ENCODE data around the gene ULK4.
"Not testable (repeated sequence)": the region's sequence is repeated elsewhere in the genome, so short reads cannot be mapped to it uniquely, and the experiment has no call there.

Gene ULK4

DNA sequence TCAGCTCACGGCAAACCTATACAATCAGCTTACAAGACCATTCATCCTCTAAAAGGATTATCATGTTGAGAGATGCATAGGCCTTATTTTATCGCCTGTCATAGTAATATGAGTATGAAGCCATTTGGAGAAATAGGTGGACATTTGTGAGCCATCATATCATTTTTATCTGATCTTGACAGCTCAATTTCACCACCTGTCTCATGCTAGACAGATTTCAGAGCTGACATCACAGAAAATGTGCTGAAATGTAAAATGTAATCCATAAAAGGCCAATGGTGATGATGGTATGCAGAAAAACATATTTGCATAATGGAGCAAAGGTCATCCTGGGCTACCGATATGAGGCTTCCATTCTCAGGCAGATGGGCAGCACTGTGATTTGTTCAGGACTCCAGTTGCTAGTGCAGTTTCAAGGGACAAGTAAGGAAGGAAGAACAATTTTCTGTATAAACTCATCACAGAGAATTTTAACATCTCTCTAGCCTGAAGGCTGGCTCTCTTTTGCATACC is 221.5 kb downstream of the ULK4 start:
- Histone ChIP-seq H3K4me1 (ENCODE audit: control insufficient read depth, insufficient read depth, low read length) (no peaks in the 10 kb centered on the region), H3K27me3 (ENCODE audit: control insufficient read depth, insufficient read depth, low read length) (no peaks in the 10 kb centered on the region), H3K9ac (ENCODE audit: low read depth, low read length) (no peak overlapping the region), H3K4me2 (ENCODE audit: low read length) (no peak overlapping the region), H3K4me3 (ENCODE audit: low read length) (no peak overlapping the region), H3K36me3 (ENCODE audit: insufficient read depth, low read length) (no peaks in the 10 kb centered on the region), H3K9me3 (replicated peaks; ENCODE audit: low read length) (no peaks in the 10 kb centered on the region)

DNA sequence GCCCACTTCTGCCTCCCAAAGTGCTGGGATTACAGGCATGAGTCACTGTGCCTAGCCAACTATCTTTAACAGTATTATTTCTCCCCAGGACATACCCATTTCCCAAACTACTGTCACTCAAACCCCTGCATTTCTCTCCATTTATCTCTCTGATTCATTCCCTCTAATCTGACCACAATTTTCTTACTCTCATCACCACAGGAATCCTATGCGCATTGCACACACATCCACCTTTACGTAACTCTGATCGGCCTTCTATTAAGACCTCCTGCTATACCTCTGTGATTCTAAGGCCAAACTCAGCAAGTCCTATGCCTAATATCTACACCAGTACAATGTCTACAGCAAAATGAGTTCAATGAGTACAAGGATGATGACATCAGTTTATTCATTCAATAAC is 235.0 kb downstream of the ULK4 start:
- H3K4me2 ChIP-seq (ENCODE audit: low read length), result no peak overlapping the region
- H3K4me3 ChIP-seq (ENCODE audit: low read length), result no peak overlapping the region
- no peaks in the 10 kb centered on the region for H3K4me1 ChIP-seq (ENCODE audit: control insufficient read depth, insufficient read depth, low read length)
- no peaks in the 10 kb centered on the region for H3K9me3 ChIP-seq (replicated peaks; ENCODE audit: low read length)
- H3K9ac ChIP-seq (ENCODE audit: low read depth, low read length), result no peak overlapping the region
- H3K36me3 ChIP-seq (ENCODE audit: insufficient read depth, low read length), result no peaks in the 10 kb centered on the region
- no peaks in the 10 kb centered on the region for H3K27me3 ChIP-seq (ENCODE audit: control insufficient read depth, insufficient read depth, low read length)

DNA sequence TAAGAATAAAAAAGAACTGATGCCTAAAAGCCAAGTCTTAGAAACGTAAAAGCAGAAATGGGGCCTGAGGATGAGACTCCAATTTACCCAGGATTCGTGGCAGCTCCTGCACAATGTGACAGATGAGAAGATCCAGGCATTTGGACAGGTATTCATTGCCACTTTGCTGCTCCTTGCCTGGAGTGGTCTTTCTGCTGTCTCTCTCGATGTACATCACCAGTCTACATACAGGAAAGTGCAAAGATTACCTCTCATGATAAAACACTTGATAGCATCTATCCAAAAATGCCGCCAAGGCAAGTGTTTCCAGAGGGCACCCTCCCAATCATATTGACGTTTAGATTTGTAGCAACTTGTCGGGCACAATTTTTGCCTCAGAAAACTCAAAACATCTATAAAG is 244.3 kb downstream of the ULK4 start:
- Histone ChIP-seq H3K9me3 (replicated peaks; ENCODE audit: low read length) (no peaks in the 10 kb centered on the region), H3K4me3 (ENCODE audit: low read length) (no peak overlapping the region), H3K9ac (ENCODE audit: low read depth, low read length) (no peak overlapping the region), H3K4me2 (ENCODE audit: low read length) (no peak overlapping the region), H3K36me3 (ENCODE audit: insufficient read depth, low read length) (no peaks in the 10 kb centered on the region), H3K4me1 (ENCODE audit: control insufficient read depth, insufficient read depth, low read length) (no peaks in the 10 kb centered on the region), H3K27me3 (ENCODE audit: control insufficient read depth, insufficient read depth, low read length) (no peaks in the 10 kb centered on the region)

DNA sequence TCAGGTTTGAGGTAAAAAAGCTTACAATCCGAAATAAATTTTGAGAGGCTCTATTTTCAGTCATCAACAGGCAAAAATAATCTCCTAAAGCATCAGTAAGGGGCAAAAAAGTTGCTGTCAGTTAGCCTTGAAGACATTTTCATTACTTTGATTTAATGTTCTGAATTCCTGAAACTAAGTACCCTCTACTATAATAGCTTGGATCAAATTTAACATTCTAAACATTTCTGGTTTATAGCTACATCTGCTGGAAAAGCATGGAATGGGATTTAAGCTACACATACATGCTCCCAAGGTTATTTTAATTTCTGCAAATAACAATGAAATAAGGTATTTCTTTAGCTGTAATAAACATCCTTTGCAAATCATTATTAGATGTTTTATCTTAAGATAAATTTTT is 245.4 kb downstream of the ULK4 start:
- no peak overlapping the region for H3K9ac ChIP-seq (ENCODE audit: low read depth, low read length)
- H3K9me3 ChIP-seq (replicated peaks; ENCODE audit: low read length), result no peaks in the 10 kb centered on the region
- no peak overlapping the region for H3K4me2 ChIP-seq (ENCODE audit: low read length)
- H3K27me3 ChIP-seq (ENCODE audit: control insufficient read depth, insufficient read depth, low read length), result no peaks in the 10 kb centered on the region
- peaks cover 5% of the 10 kb centered on the region for H3K4me1 ChIP-seq (ENCODE audit: control insufficient read depth, insufficient read depth, low read length)
- no peak overlapping the region for H3K4me3 ChIP-seq (ENCODE audit: low read length)
- no peaks in the 10 kb centered on the region for H3K36me3 ChIP-seq (ENCODE audit: insufficient read depth, low read length)

DNA sequence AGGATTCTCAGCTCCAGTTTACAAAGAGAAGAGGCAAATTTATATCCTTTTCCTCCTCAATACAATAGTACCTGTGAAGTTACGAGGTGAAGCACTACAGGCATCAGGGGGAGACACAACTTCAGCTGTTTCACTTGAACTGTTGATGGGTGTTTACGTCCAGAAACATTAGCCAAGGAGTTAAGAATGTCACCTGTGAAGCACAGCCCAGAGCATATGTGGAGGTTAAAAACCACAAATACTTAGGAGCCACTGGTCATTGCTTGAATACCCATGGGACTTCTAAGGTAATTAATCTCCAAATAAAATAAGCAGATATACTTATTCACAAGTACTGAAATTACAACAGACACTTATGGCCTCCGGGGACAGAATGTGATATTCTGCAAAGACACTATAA is 246.5 kb downstream of the ULK4 start:
- no peaks in the 10 kb centered on the region for H3K27me3 ChIP-seq (ENCODE audit: control insufficient read depth, insufficient read depth, low read length)
- peaks cover 14% of the 10 kb centered on the region for H3K4me1 ChIP-seq (ENCODE audit: control insufficient read depth, insufficient read depth, low read length)
- H3K4me3 ChIP-seq (ENCODE audit: low read length), result no peak overlapping the region
- no peak overlapping the region for H3K9ac ChIP-seq (ENCODE audit: low read depth, low read length)
- no peaks in the 10 kb centered on the region for H3K36me3 ChIP-seq (ENCODE audit: insufficient read depth, low read length)
- no peak overlapping the region for H3K4me2 ChIP-seq (ENCODE audit: low read length)
- H3K9me3 ChIP-seq (replicated peaks; ENCODE audit: low read length), result no peaks in the 10 kb centered on the region

DNA sequence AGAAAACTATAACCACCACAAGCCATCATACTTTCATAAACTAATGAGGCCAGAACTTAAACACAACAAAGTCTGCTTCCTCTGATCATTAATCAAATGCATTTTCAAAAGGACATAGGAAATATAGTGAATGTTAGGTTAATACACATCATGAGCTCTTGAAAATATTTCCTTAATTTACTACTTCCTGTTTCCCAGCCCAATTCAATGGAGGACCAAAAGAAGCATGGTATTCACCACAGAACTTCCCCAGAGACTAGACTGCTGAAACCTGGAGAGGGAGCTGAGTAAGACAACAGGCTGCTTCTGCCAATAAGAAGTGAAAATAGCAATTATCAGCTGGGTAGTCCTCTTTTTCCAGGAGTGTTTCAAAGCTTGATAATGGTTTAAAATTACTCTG is 250.3 kb downstream of the ULK4 start:
- no peaks in the 10 kb centered on the region for H3K27me3 ChIP-seq (ENCODE audit: control insufficient read depth, insufficient read depth, low read length)
- no peak overlapping the region for H3K4me3 ChIP-seq (ENCODE audit: low read length)
- H3K4me1 ChIP-seq (ENCODE audit: control insufficient read depth, insufficient read depth, low read length), result peaks cover 14% of the 10 kb centered on the region
- no peak overlapping the region for H3K4me2 ChIP-seq (ENCODE audit: low read length)
- no peak overlapping the region for H3K9ac ChIP-seq (ENCODE audit: low read depth, low read length)
- H3K9me3 ChIP-seq (replicated peaks; ENCODE audit: low read length), result no peaks in the 10 kb centered on the region
- no peaks in the 10 kb centered on the region for H3K36me3 ChIP-seq (ENCODE audit: insufficient read depth, low read length)

DNA sequence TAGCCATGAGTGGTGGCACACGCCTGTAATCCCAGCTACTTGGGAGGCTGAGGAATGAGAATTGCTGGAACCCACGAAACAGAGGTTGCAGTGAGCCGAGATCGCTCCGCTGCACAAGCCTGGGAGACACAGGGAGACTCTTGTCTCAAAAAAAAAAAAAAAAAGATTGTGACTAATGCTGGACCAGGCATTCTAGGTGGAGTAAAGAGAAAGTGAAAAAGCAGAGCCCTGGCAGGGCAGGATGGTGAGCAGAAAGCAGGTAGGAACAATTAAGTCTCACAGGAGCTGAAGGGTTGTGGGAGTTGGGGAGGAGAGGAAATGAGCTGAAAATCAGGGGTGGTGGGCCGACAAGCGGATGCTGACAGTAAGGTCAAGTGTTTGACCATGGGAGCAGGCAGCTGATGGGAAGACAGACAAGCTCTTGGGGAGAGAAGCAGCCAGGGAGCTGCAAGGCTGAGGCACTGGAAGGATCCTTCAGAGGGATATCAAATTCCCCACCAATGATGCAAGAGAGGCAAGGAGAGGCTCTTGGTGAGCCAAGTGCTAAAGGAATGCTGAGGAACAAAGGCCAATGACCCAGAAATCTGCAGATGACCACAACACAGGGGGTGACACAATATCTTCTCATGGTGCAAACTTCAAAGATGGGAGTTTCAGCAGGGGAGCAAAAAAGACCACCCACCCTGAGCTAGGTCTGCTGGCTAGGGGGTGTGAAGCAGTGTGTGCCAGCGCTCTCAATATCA is 251.1 kb downstream of the ULK4 start:
- Histone ChIP-seq H3K9ac (ENCODE audit: low read depth, low read length) (no peak overlapping the region), H3K36me3 (ENCODE audit: insufficient read depth, low read length) (no peaks in the 10 kb centered on the region), H3K27me3 (ENCODE audit: control insufficient read depth, insufficient read depth, low read length) (no peaks in the 10 kb centered on the region), H3K4me1 (ENCODE audit: control insufficient read depth, insufficient read depth, low read length) (peaks cover 14% of the 10 kb centered on the region), H3K4me3 (ENCODE audit: low read length) (no peak overlapping the region), H3K9me3 (replicated peaks; ENCODE audit: low read length) (no peaks in the 10 kb centered on the region), H3K4me2 (ENCODE audit: low read length) (peak overlapping the region; percentile 19)

DNA sequence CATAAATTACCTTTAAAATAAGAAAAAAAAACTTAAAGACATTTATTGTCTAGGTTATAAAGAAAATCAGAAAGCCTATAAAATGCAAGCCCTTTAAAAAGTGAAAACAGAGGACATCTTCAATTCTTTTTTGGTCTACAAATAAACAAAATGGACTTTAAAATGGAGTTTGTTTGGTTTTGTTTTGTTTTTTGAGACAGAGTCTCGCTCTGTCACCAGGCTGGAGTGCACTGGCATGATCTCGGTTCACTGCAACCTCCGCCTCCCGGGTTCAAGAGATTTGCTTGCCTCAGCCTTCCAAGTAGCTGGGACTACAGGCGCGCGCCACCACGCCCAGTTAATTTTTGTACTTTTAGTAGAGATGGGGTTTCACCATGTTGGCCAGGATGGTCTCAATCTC is 252.7 kb downstream of the ULK4 start:
- H3K9ac ChIP-seq (ENCODE audit: low read depth, low read length); H3K4me2 ChIP-seq (ENCODE audit: low read length): not testable (repeated sequence)

DNA sequence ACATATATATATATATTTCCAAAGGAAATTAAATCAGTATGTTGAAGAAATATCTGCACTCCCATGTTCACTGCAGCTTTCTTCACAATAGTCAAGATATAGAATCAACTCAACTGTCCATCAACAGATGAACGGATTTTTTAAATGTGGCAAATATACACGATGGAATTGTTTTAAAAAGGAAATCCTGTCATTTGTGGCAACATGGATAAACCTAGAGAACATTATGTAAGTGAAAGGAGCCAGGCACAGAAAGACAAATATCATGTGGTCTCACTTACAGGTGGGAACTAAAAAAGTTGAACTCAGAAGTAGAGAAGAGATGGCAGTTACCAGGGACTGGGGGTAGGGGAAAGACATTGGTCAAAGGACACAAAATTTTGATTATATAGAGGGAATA is 253.7 kb downstream of the ULK4 start:
- Histone ChIP-seq H3K4me2 (ENCODE audit: low read length) (no peak overlapping the region), H3K36me3 (ENCODE audit: insufficient read depth, low read length) (no peaks in the 10 kb centered on the region), H3K4me1 (ENCODE audit: control insufficient read depth, insufficient read depth, low read length) (peaks cover 14% of the 10 kb centered on the region), H3K27me3 (ENCODE audit: control insufficient read depth, insufficient read depth, low read length) (no peaks in the 10 kb centered on the region), H3K9ac (ENCODE audit: low read depth, low read length) (no peak overlapping the region), H3K4me3 (ENCODE audit: low read length) (no peak overlapping the region), H3K9me3 (replicated peaks; ENCODE audit: low read length) (no peaks in the 10 kb centered on the region)

More for the DNA sequence above, 252.7 kb downstream of the ULK4 start:
- H3K4me3 ChIP-seq (ENCODE audit: low read length); H3K9me3 ChIP-seq (replicated peaks; ENCODE audit: low read length); H3K36me3 ChIP-seq (ENCODE audit: insufficient read depth, low read length); H3K27me3 ChIP-seq (ENCODE audit: control insufficient read depth, insufficient read depth, low read length): not testable (repeated sequence)
- H3K4me1 ChIP-seq (ENCODE audit: control insufficient read depth, insufficient read depth, low read length), result peaks cover 14% of the 10 kb centered on the region

DNA sequence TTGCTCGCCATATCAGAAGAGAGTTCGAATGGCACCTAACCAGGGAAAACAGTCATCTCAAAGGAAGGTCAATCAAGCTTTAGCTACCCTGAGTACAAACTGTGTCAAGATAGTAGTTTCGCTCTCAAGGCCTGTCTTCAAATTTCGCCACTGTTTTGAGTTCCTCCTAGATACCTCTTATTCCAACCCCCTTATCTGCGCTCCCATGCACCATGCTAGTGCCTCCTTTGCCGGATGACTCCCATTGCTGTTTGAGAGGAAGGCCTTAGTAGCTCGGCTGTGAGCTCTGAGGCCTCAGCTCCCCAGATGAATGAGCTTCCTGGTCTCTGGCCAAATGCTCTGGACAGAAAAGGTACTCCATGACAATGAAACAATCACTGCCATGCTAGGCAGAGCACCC is 256.0 kb downstream of the ULK4 start:
- H3K4me2 ChIP-seq (ENCODE audit: low read length), result no peak overlapping the region
- H3K4me1 ChIP-seq (ENCODE audit: control insufficient read depth, insufficient read depth, low read length), result peaks cover 10% of the 10 kb centered on the region
- H3K4me3 ChIP-seq (ENCODE audit: low read length), result no peak overlapping the region
- no peaks in the 10 kb centered on the region for H3K9me3 ChIP-seq (replicated peaks; ENCODE audit: low read length)
- H3K9ac ChIP-seq (ENCODE audit: low read depth, low read length), result no peak overlapping the region
- H3K36me3 ChIP-seq (ENCODE audit: insufficient read depth, low read length), result no peaks in the 10 kb centered on the region
- no peaks in the 10 kb centered on the region for H3K27me3 ChIP-seq (ENCODE audit: control insufficient read depth, insufficient read depth, low read length)

DNA sequence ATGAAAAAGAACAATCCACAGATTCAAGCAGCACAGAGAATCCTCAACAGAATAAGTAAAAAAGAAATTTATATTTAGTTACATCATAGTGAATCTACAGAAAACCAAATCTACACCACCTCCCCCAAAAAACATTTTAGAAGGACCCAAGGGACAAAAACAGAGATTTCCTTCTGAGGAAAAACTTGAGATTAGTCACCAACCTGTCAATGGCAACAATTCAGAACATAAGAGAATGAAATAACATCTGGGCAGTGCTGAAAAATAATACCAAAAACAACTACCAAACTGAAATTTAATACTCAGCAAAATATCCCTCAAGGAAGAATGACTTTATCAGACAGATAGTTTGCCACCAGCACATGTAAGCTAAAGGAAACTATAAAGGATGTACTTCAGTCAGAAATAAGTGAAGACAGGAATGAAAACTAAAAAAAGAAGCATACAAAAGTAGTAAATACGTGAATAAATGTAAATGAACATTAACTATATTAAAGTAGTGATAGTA is 260.7 kb downstream of the ULK4 start:
- peaks cover 9% of the 10 kb centered on the region for H3K4me1 ChIP-seq (ENCODE audit: control insufficient read depth, insufficient read depth, low read length)

DNA sequence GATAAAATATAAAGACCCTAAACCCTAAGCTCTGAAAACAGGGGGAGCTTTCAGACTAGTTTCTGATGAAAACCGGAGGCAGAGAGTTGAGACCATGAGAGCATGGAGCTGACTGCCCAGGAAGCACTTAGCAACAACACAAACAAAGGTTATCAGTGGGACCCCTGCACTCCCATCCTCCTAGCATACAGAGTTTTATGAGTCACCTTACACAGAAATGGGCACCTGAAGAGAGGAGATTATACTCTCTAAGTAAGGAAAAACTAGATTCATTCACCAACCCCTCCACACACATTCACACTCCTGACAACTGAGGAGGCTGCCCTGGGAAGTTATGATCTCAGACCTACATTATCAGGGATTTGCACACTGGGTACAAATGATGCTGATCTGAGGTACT is 261.7 kb downstream of the ULK4 start:
- Histone ChIP-seq H3K36me3 (ENCODE audit: insufficient read depth, low read length) (no peaks in the 10 kb centered on the region), H3K9ac (ENCODE audit: low read depth, low read length) (no peak overlapping the region), H3K4me3 (ENCODE audit: low read length) (no peak overlapping the region), H3K4me2 (ENCODE audit: low read length) (no peak overlapping the region), H3K9me3 (replicated peaks; ENCODE audit: low read length) (no peaks in the 10 kb centered on the region), H3K27me3 (ENCODE audit: control insufficient read depth, insufficient read depth, low read length) (no peaks in the 10 kb centered on the region), H3K4me1 (ENCODE audit: control insufficient read depth, insufficient read depth, low read length) (peaks cover 9% of the 10 kb centered on the region)

More for the DNA sequence above, 260.7 kb downstream of the ULK4 start:
- Histone ChIP-seq H3K27me3 (ENCODE audit: control insufficient read depth, insufficient read depth, low read length) (no peaks in the 10 kb centered on the region), H3K9me3 (replicated peaks; ENCODE audit: low read length) (no peaks in the 10 kb centered on the region), H3K4me2 (ENCODE audit: low read length) (no peak overlapping the region), H3K36me3 (ENCODE audit: insufficient read depth, low read length) (no peaks in the 10 kb centered on the region), H3K4me3 (ENCODE audit: low read length) (no peak overlapping the region), H3K9ac (ENCODE audit: low read depth, low read length) (no peak overlapping the region)
